Osteoblast (primary cell): Measurements from ENCODE around the gene GAB2. TPM values are rescaled to one million over a fixed set of nuclear protein-coding genes. Genes with fewer than 3 reads are reported as not detected.
A peak's percentile ranks its signal among the peaks of the same experiment; 100 is the strongest.

ENCODE experiments used
- DNase-seq: peaks from one replicate; pipeline ENCODE4 v3.0.0; 2011; ENCODE audit warnings: low spot score, mixed read lengths; ENCODE audit not compliant: insufficient read length; ENCODE audit errors: missing footprints
- H2AFZ ChIP-seq: 2 replicates; pipeline ENCODE4 v1.6.0; 2011; ENCODE audit warnings: mild to moderate bottlenecking, low read length
- H3K27ac ChIP-seq: 2 replicates; pipeline ENCODE4 v1.5.1; 2011; ENCODE audit warnings: mild to moderate bottlenecking, low read depth, low read length, moderate library complexity
- H3K27me3 ChIP-seq: 2 replicates; pipeline ENCODE4 v1.6.0; 2012; ENCODE audit warnings: mild to moderate bottlenecking, control low read depth, inconsistent platforms, low read length, moderate library complexity; ENCODE audit not compliant: insufficient read depth
- H3K36me3 ChIP-seq: 2 replicates; pipeline ENCODE4 v1.5.1; 2011; ENCODE audit warnings: mild to moderate bottlenecking, low read length, control low read depth, moderate library complexity; ENCODE audit not compliant: insufficient read depth
- H3K4me1 ChIP-seq: 2 replicates; pipeline ENCODE4 v1.5.1; 2011; ENCODE audit warnings: mild to moderate bottlenecking, low read length, control low read depth, moderate library complexity; ENCODE audit not compliant: insufficient read depth
- H3K4me2 ChIP-seq: 2 replicates; pipeline ENCODE4 v1.6.0; 2011; ENCODE audit warnings: mild to moderate bottlenecking, low read length; ENCODE audit not compliant: insufficient read depth
- H3K4me3 ChIP-seq: fragments of 200-600 bp; sonication (generic); 3 replicates; pipeline ENCODE4 v1.5.1; 2012; ENCODE audit warnings: mild to moderate bottlenecking, low read length, inconsistent platforms; ENCODE audit not compliant: insufficient read depth
- H3K79me2 ChIP-seq: 2 replicates; pipeline ENCODE4 v1.6.0; 2012; ENCODE audit warnings: mild to moderate bottlenecking, low read length, control low read depth, inconsistent platforms; ENCODE audit not compliant: insufficient read depth
- H3K9me3 ChIP-seq: 2 replicates; pipeline ENCODE4 v1.5.1; 2011; ENCODE audit warnings: low read depth, low read length, control low read depth
- H4K20me1 ChIP-seq: 2 replicates; pipeline ENCODE4 v1.6.0; 2012; ENCODE audit warnings: mild to moderate bottlenecking, low read length, control low read depth; ENCODE audit not compliant: insufficient read depth
- CTCF ChIP-seq: IDR thresholded peaks from 2 replicates; pipeline ENCODE4 v1.5.1; 2011; ENCODE audit warnings: mild to moderate bottlenecking, low read depth, low read length, moderate library complexity; ENCODE audit errors: extremely low read depth
- total RNA-seq: library from RNA; depleted of rRNA; stranded (reverse); fragments of >200 nt; gene quantifications from 2 replicates; pipeline ENCODE4 v1.2.3, GENCODE V29; 2012

The GAB2 gene
- total RNA-seq, 1 donor = 18.5 TPM

GRCh38 chr11:78419327-78419726 lies 1.7 kb upstream of the GAB2 start:
- H3K36me3 ChIP-seq = no peaks in the 10 kb centered on the region
- peak; percentile 94 for DNase-seq
- H3K27me3 ChIP-seq = no peaks in the 10 kb centered on the region
- H3K4me1 ChIP-seq = peaks cover 39% of the 10 kb centered on the region
- peak overlapping the region; percentile 50 for H3K4me3 ChIP-seq
- peak overlapping the region; percentile 87 for H3K4me2 ChIP-seq
- peak overlapping the region; percentile 79 for H3K27ac ChIP-seq
- H4K20me1 ChIP-seq = no peaks in the 10 kb centered on the region
- no peaks in the 10 kb centered on the region for H3K9me3 ChIP-seq
- peaks cover 4% of the 10 kb centered on the region for H3K79me2 ChIP-seq
- peak overlapping the region; percentile 16 for H2AFZ ChIP-seq
- TF ChIP-seq CTCF = no peak

- Histone ChIP-seq H3K9me3 (no peaks in the 10 kb centered on the region), H4K20me1 (no peaks in the 10 kb centered on the region), H2AFZ (peak overlapping the region; percentile 82), H3K27ac (peak overlapping the region; percentile 79), H3K27me3 (no peaks in the 10 kb centered on the region), H3K4me2 (peak overlapping the region; percentile 87), H3K4me3 (peak overlapping the region; percentile 77), H3K4me1 (peaks cover 37% of the 10 kb centered on the region), H3K36me3 (no peaks in the 10 kb centered on the region), H3K79me2 (peaks cover 4% of the 10 kb centered on the region)
- no peak for DNase-seq
- no peak for TF ChIP-seq CTCF
Observed at GRCh38 chr11:78418584-78419211, 1.1 kb upstream of the GAB2 start.

GRCh38 chr11:78417888-78418583 lies 416 bp upstream of the GAB2 start:
- Histone ChIP-seq H3K4me3 (peak overlapping the region; percentile 77), H3K4me1 (peaks cover 37% of the 10 kb centered on the region), H3K79me2 (peaks cover 8% of the 10 kb centered on the region), H3K27ac (peak overlapping the region; percentile 79), H4K20me1 (no peaks in the 10 kb centered on the region), H2AFZ (peak overlapping the region; percentile 82), H3K4me2 (peak overlapping the region; percentile 87), H3K9me3 (no peaks in the 10 kb centered on the region), H3K36me3 (no peaks in the 10 kb centered on the region), H3K27me3 (no peaks in the 10 kb centered on the region)
- TF ChIP-seq CTCF = no peak
- DNase-seq = peak; percentile 97
